SK-N-SH (cell line): ENCODE measurements around the gene PEX26. TPM values are rescaled to one million over a fixed set of nuclear protein-coding genes. Genes with fewer than 3 reads are reported as not detected.
A peak's percentile ranks its signal among the peaks of the same experiment; 100 is the strongest.

ENCODE experiments used
- CTCF ChIA-PET: fragments of 300-600, 350-600 bp; formaldehyde crosslinking; extraction: SDS; loops from one replicate; lab custom pipeline; 2021; lab: Yijun Ruan, JAX
- POLR2A ChIA-PET: fragments of 350-600 bp; sonication (Branson Sonifier 250); formaldehyde crosslinking; extraction: SDS; loops from one replicate; lab custom pipeline; 2020; ENCODE audit warnings: antibody characterized with exemption, inconsistent platforms; lab: Yijun Ruan, JAX
- DNase-seq: peaks from one replicate; pipeline ENCODE4 v3.0.0; 2012
- H2AFZ ChIP-seq: fragments of 200-600 bp; sonication (generic); 2 replicates; pipeline ENCODE4 v1.8.1; 2016; ENCODE audit warnings: antibody characterized with exemption, mild to moderate bottlenecking, low read depth
- H3F3A ChIP-seq: fragments of 200-600 bp; sonication (generic); replicated peaks from 2 replicates; pipeline ENCODE3; 2016; ENCODE audit warnings: antibody characterized with exemption, mild to moderate bottlenecking; ENCODE audit not compliant: insufficient read depth
- H3K27ac ChIP-seq, 2 experiments: fragments of 200-500 bp in 1 of 2; fragments of 200-600 bp in 1 of 2; sonication (Bioruptor generic) in 1 of 2; sonication (generic), shearing (Covaris generic) in 1 of 2; 2 replicates each; pipeline versions ENCODE4 v1.5.1 to v1.6.1; 2014 to 2016; ENCODE audit warnings: low read depth in 2 of 2, inconsistent platforms in 1 of 2, low read length in 1 of 2, mild to moderate bottlenecking in 1 of 2, mixed read lengths in 1 of 2
- H3K27me3 ChIP-seq: fragments of 200-600 bp; sonication (generic), shearing (Covaris generic); 2 replicates; pipeline ENCODE4 v1.6.1; 2016; ENCODE audit warnings: mixed run types; ENCODE audit not compliant: insufficient read depth
- H3K36me3 ChIP-seq, 2 experiments: fragments of 200-500 bp in 1 of 2; fragments of 200-600 bp in 1 of 2; sonication (Bioruptor generic) in 1 of 2; sonication (generic) in 1 of 2; replicated peaks in 1 of 2; 2 replicates each; pipeline versions ENCODE3 to v1.5.1; 2014 to 2016; ENCODE audit warnings: low read length in 1 of 2, mild to moderate bottlenecking in 1 of 2; ENCODE audit not compliant: insufficient read depth in 2 of 2, control insufficient read depth in 1 of 2
- H3K4me1 ChIP-seq, 2 experiments: fragments of 200-500 bp in 1 of 2; fragments of 200-600 bp in 1 of 2; sonication (Bioruptor generic) in 1 of 2; sonication (generic), shearing (Covaris generic) in 1 of 2; 2 replicates each; pipeline versions ENCODE4 v1.5.1 to v1.6.1; 2014 to 2016; ENCODE audit warnings: low read depth in 1 of 2, low read length in 1 of 2, mixed run types in 1 of 2; ENCODE audit not compliant: insufficient read depth in 2 of 2, control insufficient read depth in 1 of 2
- H3K4me2 ChIP-seq: fragments of 200-600 bp; sonication (generic), shearing (Covaris generic); 2 replicates; pipeline ENCODE4 v1.6.1; 2017; ENCODE audit warnings: mixed run types
- H3K4me3 ChIP-seq, 2 experiments: fragments of 200-500 bp in 1 of 2; fragments of 200-600 bp in 1 of 2; sonication (Bioruptor generic) in 1 of 2; sonication (generic), shearing (Covaris generic) in 1 of 2; 2 replicates each; pipeline versions ENCODE4 v1.5.1 to v1.8.1; 2014 to 2016; ENCODE audit warnings: low read depth in 2 of 2, inconsistent platforms in 1 of 2, low read length in 1 of 2, mild to moderate bottlenecking in 1 of 2, mixed read lengths in 1 of 2, moderate library complexity in 1 of 2
- H3K79me2 ChIP-seq: fragments of 200-600 bp; sonication (generic); 2 replicates; pipeline ENCODE4 v1.8.1; 2017; ENCODE audit warnings: mild to moderate bottlenecking; ENCODE audit not compliant: insufficient read depth
- H3K9ac ChIP-seq: fragments of 200-600 bp; sonication (generic); 2 replicates; pipeline ENCODE4 v1.6.1; 2017; ENCODE audit warnings: mixed run types
- H3K9me2 ChIP-seq: fragments of 200-600 bp; sonication (generic); 2 replicates; pipeline ENCODE4 v1.6.1; 2017; ENCODE audit warnings: mixed run types
- H3K9me3 ChIP-seq: fragments of 200-600 bp; sonication (generic); 2 replicates; pipeline ENCODE4 v1.6.1; 2017; ENCODE audit warnings: mixed run types, mild to moderate bottlenecking, moderate library complexity
- H4K20me1 ChIP-seq: fragments of 200-600 bp; sonication (generic); 2 replicates; pipeline ENCODE4 v1.6.1; 2017; ENCODE audit warnings: mild to moderate bottlenecking, mixed run types; ENCODE audit not compliant: insufficient read depth
- ELF1 ChIP-seq: IDR thresholded peaks from 2 replicates; pipeline ENCODE4 v1.4.0; 2012
- EP300 ChIP-seq, 2 experiments: IDR thresholded peaks; 2 replicates each; pipeline versions ENCODE4 v1.4.0 to v1.6.1; 2012; ENCODE audit warnings: borderline replicate concordance in 1 of 2, low read depth in 1 of 2, low read length in 1 of 2
- EZH2phosphoT487 ChIP-seq: fragments of 200-600 bp; sonication (generic); IDR thresholded peaks from 2 replicates; pipeline ENCODE4 v1.6.1; 2017; ENCODE audit warnings: low read depth, mixed run types, mild to moderate bottlenecking, antibody characterized with exemption, moderate library complexity, borderline replicate concordance
- FOSL2 ChIP-seq: IDR thresholded peaks from 2 replicates; pipeline ENCODE4 v1.4.0; 2012; ENCODE audit warnings: low read depth, mild to moderate bottlenecking, moderate library complexity, borderline replicate concordance
- FOXJ3 ChIP-seq: sonication (generic); formaldehyde crosslinking; IDR thresholded peaks from 2 replicates; pipeline ENCODE4 v1.5.1; 2020; ENCODE audit warnings: mild to moderate bottlenecking, missing genetic modification reagents
- GABPA ChIP-seq: IDR thresholded peaks from 2 replicates; pipeline ENCODE4 v1.4.0; 2012; ENCODE audit warnings: low read depth, mild to moderate bottlenecking
- GATA2 ChIP-seq: sonication (generic); formaldehyde crosslinking; IDR thresholded peaks from 2 replicates; pipeline ENCODE4 v1.5.0; 2020; ENCODE audit warnings: mild to moderate bottlenecking, missing genetic modification reagents
- MEF2A ChIP-seq: IDR thresholded peaks from 2 replicates; pipeline ENCODE4 v1.4.0; 2012; ENCODE audit warnings: low read depth, borderline replicate concordance
- RXRA ChIP-seq: IDR thresholded peaks from 2 replicates; pipeline ENCODE4 v1.4.0; 2012; ENCODE audit warnings: low read depth, mild to moderate bottlenecking, borderline replicate concordance
- SIN3A ChIP-seq: IDR thresholded peaks from 2 replicates; pipeline ENCODE4 v1.6.1; 2012; ENCODE audit warnings: low read depth, mild to moderate bottlenecking, low read length, moderate library complexity, borderline replicate concordance
- SMC3 ChIP-seq: IDR thresholded peaks from 2 replicates; pipeline ENCODE4 v1.6.1; 2012; ENCODE audit warnings: low read depth, low read length, improper control_type of control experiment
- TCF12 ChIP-seq: IDR thresholded peaks from 2 replicates; pipeline ENCODE4 v1.4.0; 2012
- TEAD4 ChIP-seq: IDR thresholded peaks from 2 replicates; pipeline ENCODE4 v1.4.0; 2012; ENCODE audit warnings: mild to moderate bottlenecking, borderline replicate concordance; ENCODE audit not compliant: insufficient read depth
- WGBS: methylation state at CpG from one replicate; pipeline ENCODE4 v1.1.6; 2017; ENCODE audit warnings: low lambda C conversion rate; 5-methylcytosine and 5-hydroxymethylcytosine counted together
- polyA plus RNA-seq, 3 experiments: library from polyadenylated mRNA; depleted of rRNA; stranded (reverse); fragments of >200 nt; gene quantifications; 2 replicates each; pipeline ENCODE4 v1.2.3, GENCODE V29; 2012
- TF ChIP-seq, protein P1 (sequence below): fragments of 200-600 bp; sonication (generic); IDR thresholded peaks from 2 replicates; pipeline ENCODE4 v1.6.1; 2017; ENCODE audit warnings: antibody characterized with exemption, mild to moderate bottlenecking, moderate library complexity
- TF ChIP-seq, protein P2 (sequence below): IDR thresholded peaks from 2 replicates; pipeline ENCODE4 v1.4.0; 2012; ENCODE audit warnings: low read depth, borderline replicate concordance
- TF ChIP-seq, protein P3 (sequence below): fragments of 150-350 bp; IDR thresholded peaks from 2 replicates; pipeline ENCODE4 v1.6.1; 2016; ENCODE audit warnings: mild to moderate bottlenecking, low read depth, low read length

The PEX26 gene
- polyA plus RNA-seq, 1 of the 3 experiments (the other 2 are of a cell fraction), result 13.0 TPM

DNA sequence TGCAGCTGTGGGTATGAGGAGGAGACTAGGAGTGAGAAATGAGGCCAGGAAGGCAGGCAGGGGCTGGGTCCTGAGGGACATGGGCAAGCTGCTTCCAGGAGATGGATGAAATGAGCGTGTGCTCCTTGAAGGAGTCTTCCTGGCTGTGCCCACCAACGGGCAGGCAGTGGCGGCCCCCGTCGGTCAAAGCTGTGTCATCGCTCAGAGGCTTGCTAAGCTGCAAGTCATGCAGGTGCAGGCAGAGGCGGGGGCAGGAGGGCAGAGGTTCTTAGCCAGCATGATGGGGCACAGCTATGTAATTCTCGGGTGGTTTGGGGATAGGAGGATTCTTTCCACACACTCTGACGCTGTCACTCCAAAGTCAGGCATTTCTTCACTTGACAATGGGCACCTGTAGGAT lies 12.5 kb upstream of the PEX26 start:
- WGBS, result 80% methylated on average over 3 of the region's 9 CpGs
- ChIA-PET CTCF (interaction anchor here (1.0 to 3.8 kb wide), 3 partner anchors 9 to 235 kb away, joined by 3 to 21 read pairs (median 5); no protein-coding TSS in a partner anchor), POLR2A (no interaction called here)

DNA sequence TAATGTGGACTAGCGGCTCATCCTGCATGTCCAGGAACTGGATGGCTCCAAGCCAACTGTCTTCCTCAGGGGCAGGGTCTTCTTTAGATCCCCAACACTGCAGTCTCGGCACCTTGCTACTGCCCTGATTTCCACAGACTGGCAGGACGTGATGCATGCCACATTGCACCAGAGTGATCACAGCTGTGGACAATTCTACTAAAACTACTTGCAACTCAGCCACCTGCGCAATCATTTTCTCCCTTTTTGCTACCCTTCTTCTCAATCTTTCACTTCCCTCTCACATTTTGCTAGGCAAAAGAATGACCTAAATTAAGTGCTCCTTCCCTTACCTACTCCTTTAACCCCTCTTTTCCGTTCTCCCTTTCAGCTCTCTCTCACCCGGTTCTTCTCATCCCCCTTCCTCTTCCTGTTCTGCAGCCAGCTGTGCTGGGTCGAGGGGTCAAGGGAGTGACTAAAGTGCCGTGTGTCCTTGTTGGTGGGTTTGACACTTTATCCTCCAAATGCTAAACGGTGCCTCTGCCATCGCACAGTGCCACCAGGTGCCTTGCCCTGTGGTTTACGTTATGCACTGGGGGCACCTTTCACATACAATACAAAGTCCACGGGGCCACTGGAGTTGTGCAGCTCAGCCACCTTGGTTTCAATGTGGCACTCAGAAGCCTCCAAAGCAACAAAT lies 11.5 kb upstream of the PEX26 start:
- CTCF ChIA-PET, result interaction anchor here (1.1 to 3.8 kb wide), 3 partner anchors 9 to 236 kb away, joined by 4 to 21 read pairs (median 5); no protein-coding TSS in a partner anchor

More for the DNA sequence above, 12.5 kb upstream of the PEX26 start:
- Histone ChIP-seq H3K4me2 (no peak overlapping the region), H2AFZ (no peak overlapping the region), H3K4me3 (no peak overlapping the region), H3K27me3 (no peaks in the 10 kb centered on the region), H3K79me2 (no peaks in the 10 kb centered on the region), H3K9me3 (no peaks in the 10 kb centered on the region), H3F3A (no peaks in the 10 kb centered on the region), H3K9ac (no peak overlapping the region), H3K27ac (no peak overlapping the region), H3K9me2 (no peaks in the 10 kb centered on the region), H4K20me1 (no peaks in the 10 kb centered on the region), H3K36me3 (no peaks in the 10 kb centered on the region), H3K4me1 (0 out of 4 replicates have a peak, but pooled peaks cover 0 to 12% of the 10 kb centered on the region in 2 experiments)
- TF ChIP-seq SMC3, result no peak
- TF ChIP-seq, protein P1, sequence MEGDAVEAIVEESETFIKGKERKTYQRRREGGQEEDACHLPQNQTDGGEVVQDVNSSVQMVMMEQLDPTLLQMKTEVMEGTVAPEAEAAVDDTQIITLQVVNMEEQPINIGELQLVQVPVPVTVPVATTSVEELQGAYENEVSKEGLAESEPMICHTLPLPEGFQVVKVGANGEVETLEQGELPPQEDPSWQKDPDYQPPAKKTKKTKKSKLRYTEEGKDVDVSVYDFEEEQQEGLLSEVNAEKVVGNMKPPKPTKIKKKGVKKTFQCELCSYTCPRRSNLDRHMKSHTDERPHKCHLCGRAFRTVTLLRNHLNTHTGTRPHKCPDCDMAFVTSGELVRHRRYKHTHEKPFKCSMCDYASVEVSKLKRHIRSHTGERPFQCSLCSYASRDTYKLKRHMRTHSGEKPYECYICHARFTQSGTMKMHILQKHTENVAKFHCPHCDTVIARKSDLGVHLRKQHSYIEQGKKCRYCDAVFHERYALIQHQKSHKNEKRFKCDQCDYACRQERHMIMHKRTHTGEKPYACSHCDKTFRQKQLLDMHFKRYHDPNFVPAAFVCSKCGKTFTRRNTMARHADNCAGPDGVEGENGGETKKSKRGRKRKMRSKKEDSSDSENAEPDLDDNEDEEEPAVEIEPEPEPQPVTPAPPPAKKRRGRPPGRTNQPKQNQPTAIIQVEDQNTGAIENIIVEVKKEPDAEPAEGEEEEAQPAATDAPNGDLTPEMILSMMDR, result peak; percentile 26; the same call in 1 of the 2 replicates
- no peak for DNase-seq

More for the DNA sequence above, 11.5 kb upstream of the PEX26 start:
- POLR2A ChIA-PET, result no interaction called here
- H2AFZ ChIP-seq, result no peak overlapping the region
- no peak overlapping the region for H3K4me2 ChIP-seq
- no peaks in the 10 kb centered on the region for H3K36me3 ChIP-seq
- H3K79me2 ChIP-seq, result no peaks in the 10 kb centered on the region
- H3F3A ChIP-seq, result no peaks in the 10 kb centered on the region
- no peak overlapping the region for H3K9ac ChIP-seq
- TF ChIP-seq EZH2phosphoT487, result no peak
- TF ChIP-seq SIN3A, result no peak
- TF ChIP-seq, protein P2, sequence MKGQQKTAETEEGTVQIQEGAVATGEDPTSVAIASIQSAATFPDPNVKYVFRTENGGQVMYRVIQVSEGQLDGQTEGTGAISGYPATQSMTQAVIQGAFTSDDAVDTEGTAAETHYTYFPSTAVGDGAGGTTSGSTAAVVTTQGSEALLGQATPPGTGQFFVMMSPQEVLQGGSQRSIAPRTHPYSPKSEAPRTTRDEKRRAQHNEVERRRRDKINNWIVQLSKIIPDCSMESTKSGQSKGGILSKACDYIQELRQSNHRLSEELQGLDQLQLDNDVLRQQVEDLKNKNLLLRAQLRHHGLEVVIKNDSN, result no peak
- no peak for TF ChIP-seq RXRA
- no peak for TF ChIP-seq FOSL2
- no peak for TF ChIP-seq TEAD4
- no peak for TF ChIP-seq EP300 (IDR thresholded peaks at IDR 0.05; ENCODE audit: borderline replicate concordance in 1 of 2, low read depth in 1 of 2, low read length in 1 of 2)
- TF ChIP-seq ELF1, result no peak
- TF ChIP-seq FOXJ3, result no peak
- TF ChIP-seq GABPA, result no peak
- no peak for TF ChIP-seq TCF12
- no peak for TF ChIP-seq GATA2 (CRISPR knock-in tag)
- TF ChIP-seq MEF2A, result no peak
- TF ChIP-seq, protein P3, sequence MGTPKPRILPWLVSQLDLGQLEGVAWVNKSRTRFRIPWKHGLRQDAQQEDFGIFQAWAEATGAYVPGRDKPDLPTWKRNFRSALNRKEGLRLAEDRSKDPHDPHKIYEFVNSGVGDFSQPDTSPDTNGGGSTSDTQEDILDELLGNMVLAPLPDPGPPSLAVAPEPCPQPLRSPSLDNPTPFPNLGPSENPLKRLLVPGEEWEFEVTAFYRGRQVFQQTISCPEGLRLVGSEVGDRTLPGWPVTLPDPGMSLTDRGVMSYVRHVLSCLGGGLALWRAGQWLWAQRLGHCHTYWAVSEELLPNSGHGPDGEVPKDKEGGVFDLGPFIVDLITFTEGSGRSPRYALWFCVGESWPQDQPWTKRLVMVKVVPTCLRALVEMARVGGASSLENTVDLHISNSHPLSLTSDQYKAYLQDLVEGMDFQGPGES, result no peak
- 0 out of 4 replicates have a peak, but pooled peaks cover 0 to 6% of the 10 kb centered on the region in 2 experiments for H3K4me1 ChIP-seq
- H3K27me3 ChIP-seq, result no peaks in the 10 kb centered on the region
- H3K27ac ChIP-seq, result no peak overlapping the region
- H3K4me3 ChIP-seq, result no peak overlapping the region
- no peaks in the 10 kb centered on the region for H3K9me3 ChIP-seq
- no peaks in the 10 kb centered on the region for H3K9me2 ChIP-seq
- 77% methylated on average over 11 of the region's 12 CpGs for WGBS
- H4K20me1 ChIP-seq, result no peaks in the 10 kb centered on the region
- no peak for DNase-seq
